PC-9 (cell line): ENCODE measurements around the gene NR2F1-AS1. TPM values are rescaled to one million over a fixed set of nuclear protein-coding genes. Genes with fewer than 3 reads are reported as not detected.

Experiments
- BruUV-seq: library from RNA; stranded (reverse); fragments of 400-500 nt; replicated peaks from 2 replicates; lab custom pipeline; 2021; lab: Mats Ljungman, UMichigan
- CTCF ChIA-PET: fragments of 300-600 bp; sonication (Branson Sonifier 250); formaldehyde crosslinking; loops from one replicate; lab custom pipeline; 2022; ENCODE audit warnings: antibody characterized with exemption; lab: Charles Lee
- POLR2A ChIA-PET: fragments of 300-600 bp; sonication (Branson Sonifier 250); formaldehyde crosslinking; loops from one replicate; lab custom pipeline; 2022; ENCODE audit warnings: antibody characterized with exemption; ENCODE audit not compliant: unreplicated experiment; lab: Charles Lee
- DNase-seq, 2 experiments: peaks; one replicate each; pipeline versions ENCODE4 v3.0.0 to v3.0.0-alpha.2; 2015 to 2022; ENCODE audit warnings: mixed read lengths in 1 of 2
- H2AFZ ChIP-seq: fragments of 200-600 bp; sonication (generic); 2 replicates; pipeline ENCODE4 v1.8.1; 2017; ENCODE audit warnings: antibody characterized with exemption
- H3F3A ChIP-seq: fragments of 200-600 bp; sonication (generic); 2 replicates; pipeline ENCODE4 v1.8.1; 2017; ENCODE audit warnings: antibody characterized with exemption, mild to moderate bottlenecking, low read depth; ENCODE audit not compliant: insufficient read depth
- H3K27ac ChIP-seq: fragments of 200-600 bp; sonication (generic); 2 replicates; pipeline ENCODE4 v1.6.1; 2016; ENCODE audit warnings: mixed run types
- H3K27me3 ChIP-seq: fragments of 200-600 bp; sonication (generic); 2 replicates; pipeline ENCODE4 v1.6.1; 2016; ENCODE audit warnings: low read depth, mixed run types; ENCODE audit not compliant: insufficient read depth
- H3K36me3 ChIP-seq: fragments of 200-600 bp; sonication (generic); 2 replicates; pipeline ENCODE4 v1.6.1; 2016; ENCODE audit warnings: low read depth, mixed run types
- H3K4me1 ChIP-seq: fragments of 200-600 bp; sonication (generic); replicated peaks from 2 replicates; pipeline ENCODE4 v1.6.1; 2016; ENCODE audit warnings: mixed run types; ENCODE audit not compliant: insufficient read depth
- H3K4me2 ChIP-seq: fragments of 200-600 bp; sonication (generic); 2 replicates; pipeline ENCODE4 v1.6.1; 2017; ENCODE audit warnings: mixed run types
- H3K4me3 ChIP-seq: fragments of 200-600 bp; sonication (generic); 2 replicates; pipeline ENCODE4 v1.6.1; 2016; ENCODE audit warnings: mixed run types
- H3K79me2 ChIP-seq: fragments of 200-600 bp; sonication (generic); 2 replicates; pipeline ENCODE4 v1.6.1; 2017; ENCODE audit warnings: low read depth, mixed run types
- H3K9me2 ChIP-seq: fragments of 200-600 bp; sonication (generic); 2 replicates; pipeline ENCODE4 v1.8.1; 2017; ENCODE audit warnings: mild to moderate bottlenecking; ENCODE audit not compliant: insufficient read depth
- H3K9me3 ChIP-seq: fragments of 200-600 bp; sonication (generic); 2 replicates; pipeline ENCODE4 v1.8.1; 2016; ENCODE audit warnings: low read depth; ENCODE audit not compliant: insufficient read depth
- H4K20me1 ChIP-seq: fragments of 200-600 bp; sonication (generic); 2 replicates; pipeline ENCODE4 v1.8.1; 2017; ENCODE audit not compliant: insufficient read depth
- EZH2 ChIP-seq: fragments of 200-600 bp; sonication (generic); IDR thresholded peaks from 2 replicates; pipeline ENCODE4 v1.8.0; 2017; ENCODE audit warnings: antibody characterized with exemption, low read depth
- intact Hi-C: fragments of 100-400 bp; cut with micrococcal nuclease; formaldehyde crosslinking; loops from one replicate; pipeline ENCODE4 v1.10.0; 2022; ENCODE audit not compliant: unreplicated experiment
- total RNA-seq: library from RNA; stranded (reverse); gene quantifications from 2 replicates; pipeline ENCODE4 v1.2.3, GENCODE V29; 2021
- TF ChIP-seq, protein P1 (sequence below): fragments of 200-600 bp; sonication (generic); conservative IDR thresholded peaks from 2 replicates; pipeline ENCODE4 v1.6.1; 2017; ENCODE audit warnings: mixed run types, antibody characterized with exemption, mild to moderate bottlenecking, moderate library complexity

Gene NR2F1-AS1
- total RNA-seq, 1 experiment from 2014 or later = 6.0 TPM

DNA sequence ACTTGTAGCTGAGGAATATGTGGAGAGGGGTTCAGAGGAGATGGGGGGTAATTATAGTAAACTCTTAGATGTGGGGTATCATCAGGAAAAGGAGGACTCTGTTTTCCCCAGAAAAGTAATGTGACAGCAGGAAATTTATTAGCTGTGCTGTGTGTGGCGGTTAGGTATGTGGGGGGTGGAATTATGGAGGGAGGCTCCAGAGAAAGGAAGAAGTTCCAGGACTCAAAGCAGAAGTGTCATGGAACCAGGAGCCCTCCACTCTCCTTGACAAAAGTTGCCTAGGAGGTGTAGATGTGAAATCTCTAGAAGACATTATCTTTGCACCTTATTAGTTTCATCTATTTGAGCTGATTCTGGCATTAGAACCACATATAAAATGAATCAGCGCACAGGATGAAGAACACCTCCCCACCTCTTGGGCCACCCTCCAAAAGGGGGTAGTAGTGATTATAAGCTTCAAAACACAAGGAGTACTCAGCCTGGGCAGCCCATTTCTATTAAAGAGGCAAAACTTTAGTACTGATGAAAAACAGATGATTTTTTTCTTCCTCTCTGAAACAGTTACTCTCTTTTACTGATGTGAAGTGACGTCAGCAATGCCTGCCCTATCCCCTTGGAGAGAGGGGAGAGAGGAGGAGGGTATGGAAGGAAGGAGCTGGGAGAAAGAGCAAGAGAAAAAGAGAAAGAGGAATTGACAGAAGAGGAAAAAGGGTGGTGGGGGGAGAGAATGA, 20.2 kb upstream of the NR2F1-AS1 start:
- Histone ChIP-seq H2AFZ (no peak overlapping the region), H3K27me3 (no peaks in the 10 kb centered on the region), H3K79me2 (no peaks in the 10 kb centered on the region), H3F3A (no peaks in the 10 kb centered on the region), H4K20me1 (no peaks in the 10 kb centered on the region), H3K36me3 (no peaks in the 10 kb centered on the region), H3K4me2 (no peak overlapping the region), H3K27ac (no peak overlapping the region), H3K9me2 (no peaks in the 10 kb centered on the region), H3K4me1 (0 out of 2 replicates have a peak, but pooled peaks cover under 1% of the 10 kb centered on the region), H3K4me3 (no peak overlapping the region), H3K9me3 (no peaks in the 10 kb centered on the region)
- intact Hi-C loops = no loop called here
- no peak for TF ChIP-seq EZH2
- TF ChIP-seq, protein P1, sequence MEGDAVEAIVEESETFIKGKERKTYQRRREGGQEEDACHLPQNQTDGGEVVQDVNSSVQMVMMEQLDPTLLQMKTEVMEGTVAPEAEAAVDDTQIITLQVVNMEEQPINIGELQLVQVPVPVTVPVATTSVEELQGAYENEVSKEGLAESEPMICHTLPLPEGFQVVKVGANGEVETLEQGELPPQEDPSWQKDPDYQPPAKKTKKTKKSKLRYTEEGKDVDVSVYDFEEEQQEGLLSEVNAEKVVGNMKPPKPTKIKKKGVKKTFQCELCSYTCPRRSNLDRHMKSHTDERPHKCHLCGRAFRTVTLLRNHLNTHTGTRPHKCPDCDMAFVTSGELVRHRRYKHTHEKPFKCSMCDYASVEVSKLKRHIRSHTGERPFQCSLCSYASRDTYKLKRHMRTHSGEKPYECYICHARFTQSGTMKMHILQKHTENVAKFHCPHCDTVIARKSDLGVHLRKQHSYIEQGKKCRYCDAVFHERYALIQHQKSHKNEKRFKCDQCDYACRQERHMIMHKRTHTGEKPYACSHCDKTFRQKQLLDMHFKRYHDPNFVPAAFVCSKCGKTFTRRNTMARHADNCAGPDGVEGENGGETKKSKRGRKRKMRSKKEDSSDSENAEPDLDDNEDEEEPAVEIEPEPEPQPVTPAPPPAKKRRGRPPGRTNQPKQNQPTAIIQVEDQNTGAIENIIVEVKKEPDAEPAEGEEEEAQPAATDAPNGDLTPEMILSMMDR = no peak
- CTCF ChIA-PET = no interaction called here
- no peak for DNase-seq
- no TSS peak for BruUV-seq
- POLR2A ChIA-PET = no interaction called here

DNA sequence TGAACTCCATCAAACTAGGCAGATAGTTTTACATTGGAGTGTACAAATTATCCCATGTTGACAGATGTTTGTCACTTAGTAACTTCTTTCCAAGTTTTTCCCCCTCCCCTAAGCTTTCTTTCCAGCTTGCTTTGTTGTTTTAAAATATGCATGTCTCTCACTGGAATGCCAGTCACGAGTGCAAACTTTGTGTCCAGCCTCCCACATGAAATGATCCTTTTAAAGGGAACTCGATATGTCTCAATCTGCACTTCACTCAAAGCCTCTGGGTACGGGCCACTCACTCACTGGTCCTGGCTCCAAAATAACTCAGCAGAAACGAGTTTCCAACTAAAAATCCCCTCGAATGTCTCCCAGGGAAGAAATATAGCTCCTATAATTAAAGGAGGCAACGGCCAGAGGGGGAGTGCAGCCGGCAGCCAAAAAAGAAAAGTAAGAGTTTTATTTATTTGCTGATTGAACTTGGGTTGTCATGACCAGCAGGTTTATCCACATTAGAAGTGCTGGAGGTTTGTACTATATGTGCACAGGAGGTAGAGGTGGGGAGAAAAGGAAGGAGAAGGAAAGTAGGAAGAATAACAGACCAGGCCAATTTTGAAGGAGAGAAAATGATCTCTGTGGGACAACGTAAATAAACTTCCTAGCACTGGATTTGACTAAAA, 19.5 kb upstream of the NR2F1-AS1 start:
- ChIA-PET POLR2A (interaction anchor here (0.6 kb wide), 1 partner anchor 21 kb away, joined by 4 read pairs; no protein-coding TSS in a partner anchor), CTCF (no interaction called here)
- Histone ChIP-seq H3K9me2 (no peaks in the 10 kb centered on the region), H3K27ac (no peak overlapping the region), H3F3A (no peaks in the 10 kb centered on the region), H3K27me3 (no peaks in the 10 kb centered on the region), H3K9me3 (no peaks in the 10 kb centered on the region), H3K4me2 (no peak overlapping the region), H3K36me3 (no peaks in the 10 kb centered on the region), H3K79me2 (no peaks in the 10 kb centered on the region), H2AFZ (no peak overlapping the region), H3K4me3 (no peak overlapping the region), H3K4me1 (no peaks in the 10 kb centered on the region), H4K20me1 (no peaks in the 10 kb centered on the region)
- DNase-seq = no peak
- intact Hi-C loops = no loop called here
- no TSS peak for BruUV-seq
- TF ChIP-seq, protein P1 = no peak

DNA sequence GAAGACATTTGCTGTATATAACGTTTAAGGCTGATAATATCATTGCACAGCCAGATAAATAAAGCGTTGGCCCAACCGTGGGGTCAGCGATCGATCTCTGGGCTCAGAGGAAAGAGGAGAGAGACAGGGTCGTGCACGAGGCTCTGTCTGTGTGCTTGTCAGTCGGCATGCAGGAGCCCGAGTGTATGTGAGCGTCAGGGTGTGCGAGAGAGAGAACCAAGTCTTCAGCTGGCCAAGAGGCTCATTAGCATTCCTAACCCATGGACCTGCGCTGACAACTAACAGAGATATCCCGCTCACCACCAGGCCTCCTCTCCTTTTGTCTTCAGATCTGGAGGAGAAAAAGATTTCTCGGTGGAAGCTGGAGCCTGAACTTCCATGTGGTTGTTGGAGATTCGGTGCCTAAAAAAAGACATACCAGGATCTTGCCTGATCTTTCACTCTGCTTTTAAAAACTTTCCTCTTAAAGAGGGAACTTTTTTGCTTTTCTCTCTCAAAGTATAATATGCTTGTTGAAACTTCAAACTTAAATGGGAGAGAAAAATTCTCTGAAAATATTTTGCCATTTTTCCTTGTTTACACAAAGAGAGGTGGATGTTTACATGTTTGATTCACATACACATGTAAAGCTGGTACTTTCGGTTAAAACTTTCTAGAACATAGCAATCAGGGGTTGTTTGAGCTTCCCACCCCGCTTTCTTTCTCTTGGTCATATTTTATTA, 18.5 kb upstream of the NR2F1-AS1 start:
- Histone ChIP-seq H3K36me3 (no peaks in the 10 kb centered on the region), H4K20me1 (no peaks in the 10 kb centered on the region), H2AFZ (no peak overlapping the region), H3K9me3 (no peaks in the 10 kb centered on the region), H3F3A (no peaks in the 10 kb centered on the region), H3K4me3 (no peak overlapping the region), H3K27ac (no peak overlapping the region), H3K9me2 (no peaks in the 10 kb centered on the region), H3K79me2 (no peaks in the 10 kb centered on the region), H3K4me1 (no peaks in the 10 kb centered on the region), H3K27me3 (no peaks in the 10 kb centered on the region), H3K4me2 (no peak overlapping the region)
- DNase-seq = no peak
- intact Hi-C loops = loop anchor here (10.0 kb wide), 1 partner anchor 295 kb away; no protein-coding TSS in a partner anchor
- ChIA-PET POLR2A (interaction anchor here (0.6 kb wide), 1 partner anchor 22 kb away, joined by 4 read pairs; no protein-coding TSS in a partner anchor), CTCF (no interaction called here)
- no peak for TF ChIP-seq EZH2
- TF ChIP-seq, protein P1 = no peak
- no TSS peak for BruUV-seq
